ENCODE results near the gene STIM1.

Gene STIM1

DNA sequence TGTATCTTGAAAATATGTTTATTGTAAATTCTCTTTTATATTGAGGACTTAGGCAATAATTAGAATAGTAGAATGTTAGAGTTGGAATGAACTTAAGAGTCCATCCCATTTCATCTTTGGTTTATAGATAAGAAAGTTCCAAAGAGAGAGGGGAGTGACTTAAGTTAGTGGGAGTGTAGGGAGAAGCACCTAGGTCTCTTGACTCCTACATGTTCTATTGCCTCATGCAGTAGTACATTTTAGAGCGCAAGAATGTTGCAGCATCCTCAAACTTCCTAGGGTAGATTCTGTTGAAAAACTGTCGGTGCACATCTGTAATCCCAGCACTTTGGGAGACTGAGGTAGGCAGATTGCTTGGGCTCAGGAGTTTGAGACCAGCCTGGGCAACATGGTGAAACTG, 247.8 kb downstream of the STIM1 start:
- no peak for DNase-seq (ENCODE audit: extremely low read depth, low read depth)
- TF ChIP-seq, protein P1, sequence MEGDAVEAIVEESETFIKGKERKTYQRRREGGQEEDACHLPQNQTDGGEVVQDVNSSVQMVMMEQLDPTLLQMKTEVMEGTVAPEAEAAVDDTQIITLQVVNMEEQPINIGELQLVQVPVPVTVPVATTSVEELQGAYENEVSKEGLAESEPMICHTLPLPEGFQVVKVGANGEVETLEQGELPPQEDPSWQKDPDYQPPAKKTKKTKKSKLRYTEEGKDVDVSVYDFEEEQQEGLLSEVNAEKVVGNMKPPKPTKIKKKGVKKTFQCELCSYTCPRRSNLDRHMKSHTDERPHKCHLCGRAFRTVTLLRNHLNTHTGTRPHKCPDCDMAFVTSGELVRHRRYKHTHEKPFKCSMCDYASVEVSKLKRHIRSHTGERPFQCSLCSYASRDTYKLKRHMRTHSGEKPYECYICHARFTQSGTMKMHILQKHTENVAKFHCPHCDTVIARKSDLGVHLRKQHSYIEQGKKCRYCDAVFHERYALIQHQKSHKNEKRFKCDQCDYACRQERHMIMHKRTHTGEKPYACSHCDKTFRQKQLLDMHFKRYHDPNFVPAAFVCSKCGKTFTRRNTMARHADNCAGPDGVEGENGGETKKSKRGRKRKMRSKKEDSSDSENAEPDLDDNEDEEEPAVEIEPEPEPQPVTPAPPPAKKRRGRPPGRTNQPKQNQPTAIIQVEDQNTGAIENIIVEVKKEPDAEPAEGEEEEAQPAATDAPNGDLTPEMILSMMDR (IDR thresholded peaks at IDR 0.05; ENCODE audit: low read depth, low read length, missing control alignments), result no peak
- H3K4me3 ChIP-seq (replicated peaks; ENCODE audit: low read depth, low read length), result no peak overlapping the region

DNA sequence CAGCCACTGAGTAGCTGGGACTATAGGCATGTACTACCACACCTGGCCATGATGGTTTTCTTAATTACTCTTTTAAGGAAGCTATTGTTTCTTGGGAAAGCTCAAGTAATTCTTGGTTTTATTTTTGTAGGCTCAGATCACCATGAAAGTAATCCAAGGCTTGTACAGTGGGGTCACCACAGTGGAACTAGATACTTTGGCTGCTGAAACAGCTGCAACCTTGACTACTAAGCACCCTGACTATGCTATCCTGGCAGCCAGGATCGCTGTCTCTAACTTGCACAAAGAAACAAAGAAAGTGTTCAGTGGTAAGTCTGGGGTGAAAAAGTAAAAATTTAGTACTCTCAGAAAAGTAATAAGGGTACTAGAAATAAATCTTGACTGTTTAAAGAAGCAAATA, 250.5 kb downstream of the STIM1 start:
- no peak for DNase-seq (ENCODE audit: extremely low read depth, low read depth)
- TF ChIP-seq, protein P1 (IDR thresholded peaks at IDR 0.05; ENCODE audit: low read depth, low read length, missing control alignments), result no peak
- no peak overlapping the region for H3K4me3 ChIP-seq (replicated peaks; ENCODE audit: low read depth, low read length)

DNA sequence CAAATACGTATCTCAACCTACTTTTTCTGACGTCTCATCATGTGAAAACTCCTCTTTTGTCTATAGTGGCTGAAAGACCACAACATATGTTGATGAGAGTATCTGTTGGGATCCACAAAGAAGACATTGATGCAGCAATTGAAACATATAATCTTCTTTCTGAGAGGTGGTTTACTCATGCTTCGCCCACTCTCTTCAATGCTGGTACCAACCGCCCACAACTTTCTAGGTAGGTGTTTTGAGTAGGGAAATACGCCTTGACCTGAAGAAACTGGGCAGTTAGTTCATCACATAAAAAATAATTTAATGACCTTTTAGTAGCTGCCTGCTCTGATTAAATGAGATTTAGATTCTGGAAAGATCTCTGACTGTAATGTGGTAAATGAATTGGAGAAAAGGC, 256.4 kb downstream of the STIM1 start:
- DNase-seq (ENCODE audit: extremely low read depth, low read depth), result no peak
- TF ChIP-seq, protein P1 (IDR thresholded peaks at IDR 0.05; ENCODE audit: low read depth, low read length, missing control alignments), result no peak
- no peak overlapping the region for H3K4me3 ChIP-seq (replicated peaks; ENCODE audit: low read depth, low read length)

DNA sequence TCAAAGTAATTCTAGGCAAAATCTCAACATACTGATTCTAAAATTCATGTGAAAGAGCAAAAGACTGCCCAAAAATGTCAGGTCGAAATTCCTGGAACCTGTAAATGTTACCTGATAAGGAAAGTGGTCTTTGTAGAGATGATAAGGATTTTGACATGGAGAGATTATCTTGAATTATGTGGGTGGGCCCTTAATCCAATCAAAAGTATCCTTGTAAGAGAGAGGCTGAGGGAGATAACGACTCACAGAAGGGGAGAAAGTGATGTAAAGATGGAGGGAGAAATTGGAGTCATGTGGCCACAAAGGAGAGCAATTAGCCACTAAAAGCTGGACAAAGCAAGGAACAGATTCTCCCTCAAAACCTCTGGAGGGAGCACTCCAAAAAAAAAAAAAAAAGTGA, 259.7 kb downstream of the STIM1 start:
- no peak for DNase-seq (ENCODE audit: extremely low read depth, low read depth)
- TF ChIP-seq, protein P1 (IDR thresholded peaks at IDR 0.05; ENCODE audit: low read depth, low read length, missing control alignments), result no peak
- H3K4me3 ChIP-seq (replicated peaks; ENCODE audit: low read depth, low read length), result no peak overlapping the region

DNA sequence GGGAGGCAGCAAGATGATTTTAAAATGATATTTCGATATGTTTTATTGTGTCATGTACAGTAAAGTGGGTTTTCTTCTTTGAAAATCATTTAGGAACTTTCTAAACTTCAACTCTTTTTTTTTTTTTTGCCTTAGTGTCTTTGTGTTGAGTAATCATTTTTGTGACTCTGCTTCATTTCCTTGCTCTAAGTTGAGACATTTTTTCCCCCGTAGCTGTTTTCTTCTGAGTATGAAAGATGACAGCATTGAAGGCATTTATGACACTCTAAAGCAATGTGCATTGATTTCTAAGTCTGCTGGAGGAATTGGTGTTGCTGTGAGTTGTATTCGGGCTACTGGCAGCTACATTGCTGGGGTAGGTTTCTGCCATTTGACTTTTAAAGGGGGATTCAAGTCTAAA, 262.6 kb downstream of the STIM1 start:
- no peak overlapping the region for H3K4me3 ChIP-seq (replicated peaks; ENCODE audit: low read depth, low read length)
- TF ChIP-seq, protein P1 (IDR thresholded peaks at IDR 0.05; ENCODE audit: low read depth, low read length, missing control alignments), result no peak
- no peak for DNase-seq (ENCODE audit: extremely low read depth, low read depth)

DNA sequence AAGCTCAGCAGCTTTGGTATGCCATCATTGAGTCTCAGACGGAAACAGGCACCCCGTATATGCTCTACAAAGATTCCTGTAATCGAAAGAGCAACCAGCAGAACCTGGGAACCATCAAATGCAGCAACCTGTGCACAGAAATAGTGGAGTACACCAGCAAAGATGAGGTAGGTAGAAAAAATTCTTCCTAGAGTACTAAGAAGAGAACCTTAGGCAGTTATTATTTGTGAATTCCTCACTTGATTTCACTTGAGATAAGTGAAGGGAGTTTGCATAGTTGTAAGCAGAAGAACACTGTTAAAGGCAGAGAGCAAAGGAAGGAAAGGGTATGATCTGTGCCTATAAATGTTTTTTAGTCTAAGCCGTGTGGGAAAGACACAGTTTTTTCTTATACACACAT, 267.8 kb downstream of the STIM1 start:
- DNase-seq (ENCODE audit: extremely low read depth, low read depth), result no peak
- TF ChIP-seq, protein P1 (IDR thresholded peaks at IDR 0.05; ENCODE audit: low read depth, low read length, missing control alignments), result no peak
- no peak overlapping the region for H3K4me3 ChIP-seq (replicated peaks; ENCODE audit: low read depth, low read length)

DNA sequence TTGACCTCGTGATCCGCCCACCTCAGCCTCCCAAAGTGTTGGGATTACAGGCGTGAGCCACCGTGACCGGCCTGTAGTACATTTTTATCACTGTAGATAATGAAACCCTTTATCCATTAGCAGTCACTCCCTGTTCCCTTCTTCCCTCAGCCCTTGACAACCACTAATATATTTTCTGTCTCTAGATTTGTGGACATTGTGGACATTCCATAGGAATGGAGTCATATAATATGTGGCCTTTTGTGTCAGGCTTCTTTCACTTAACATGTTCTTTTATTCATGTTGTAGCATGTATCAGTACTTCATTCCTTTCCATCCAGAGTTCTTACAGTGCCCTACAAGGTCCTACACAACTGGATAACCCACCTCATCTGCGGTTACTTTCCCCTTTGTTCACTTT, 269.7 kb downstream of the STIM1 start:
- no peak for DNase-seq (ENCODE audit: extremely low read depth, low read depth)
- TF ChIP-seq, protein P1 (IDR thresholded peaks at IDR 0.05; ENCODE audit: low read depth, low read length, missing control alignments), result no peak
- H3K4me3 ChIP-seq (replicated peaks; ENCODE audit: low read depth, low read length), result no peak overlapping the region
